Measurements from ENCODE around the gene PBX1.

PBX1 gene

DNA sequence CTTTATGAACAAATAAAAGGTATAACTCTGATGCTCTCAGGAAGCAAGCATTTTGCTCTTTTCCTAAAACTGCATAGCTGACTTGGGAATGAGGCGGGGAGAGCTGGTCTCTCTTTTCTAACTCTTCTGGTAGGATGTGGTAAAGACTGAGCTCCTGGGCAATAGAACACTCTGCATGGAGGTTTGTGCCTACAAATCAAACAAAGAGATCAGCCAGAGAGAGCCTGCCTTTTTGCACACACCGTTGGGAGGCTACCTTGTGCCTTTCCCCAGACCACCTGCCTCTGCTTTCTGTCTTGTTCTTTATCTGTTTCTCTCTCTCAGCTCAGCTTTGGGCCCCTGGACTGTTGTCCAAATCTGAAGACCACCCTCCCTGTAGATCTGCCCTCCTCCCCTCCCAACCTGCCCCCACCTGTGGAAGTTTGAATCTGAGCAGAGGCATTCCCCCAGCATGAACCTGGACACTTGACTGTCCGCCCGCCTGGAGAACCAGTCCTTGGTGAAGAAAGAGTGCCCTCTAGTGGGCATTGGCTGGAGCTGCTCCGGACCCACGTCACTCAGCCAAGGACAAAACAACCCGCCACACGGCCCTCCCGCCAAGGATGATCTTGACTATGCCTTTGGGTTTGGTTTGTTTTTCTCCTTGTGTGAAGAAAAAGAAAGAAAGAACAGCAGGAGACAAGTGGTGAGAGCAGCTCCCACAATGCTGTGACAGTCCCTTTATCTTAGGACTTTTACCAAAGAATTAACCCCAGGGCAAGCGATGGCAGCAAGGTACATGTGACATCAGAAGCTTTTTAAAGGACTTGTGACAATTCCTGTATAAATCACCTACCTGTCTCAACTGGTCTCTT lies 228.2 kb downstream of the PBX1 start:
- peak overlapping the region; percentile 32; the same call in 1 of the 2 replicates for H3K27ac ChIP-seq
- TF ChIP-seq, protein P1, sequence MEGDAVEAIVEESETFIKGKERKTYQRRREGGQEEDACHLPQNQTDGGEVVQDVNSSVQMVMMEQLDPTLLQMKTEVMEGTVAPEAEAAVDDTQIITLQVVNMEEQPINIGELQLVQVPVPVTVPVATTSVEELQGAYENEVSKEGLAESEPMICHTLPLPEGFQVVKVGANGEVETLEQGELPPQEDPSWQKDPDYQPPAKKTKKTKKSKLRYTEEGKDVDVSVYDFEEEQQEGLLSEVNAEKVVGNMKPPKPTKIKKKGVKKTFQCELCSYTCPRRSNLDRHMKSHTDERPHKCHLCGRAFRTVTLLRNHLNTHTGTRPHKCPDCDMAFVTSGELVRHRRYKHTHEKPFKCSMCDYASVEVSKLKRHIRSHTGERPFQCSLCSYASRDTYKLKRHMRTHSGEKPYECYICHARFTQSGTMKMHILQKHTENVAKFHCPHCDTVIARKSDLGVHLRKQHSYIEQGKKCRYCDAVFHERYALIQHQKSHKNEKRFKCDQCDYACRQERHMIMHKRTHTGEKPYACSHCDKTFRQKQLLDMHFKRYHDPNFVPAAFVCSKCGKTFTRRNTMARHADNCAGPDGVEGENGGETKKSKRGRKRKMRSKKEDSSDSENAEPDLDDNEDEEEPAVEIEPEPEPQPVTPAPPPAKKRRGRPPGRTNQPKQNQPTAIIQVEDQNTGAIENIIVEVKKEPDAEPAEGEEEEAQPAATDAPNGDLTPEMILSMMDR (conservative IDR thresholded peaks at IDR 0.05): peak; percentile 91

DNA sequence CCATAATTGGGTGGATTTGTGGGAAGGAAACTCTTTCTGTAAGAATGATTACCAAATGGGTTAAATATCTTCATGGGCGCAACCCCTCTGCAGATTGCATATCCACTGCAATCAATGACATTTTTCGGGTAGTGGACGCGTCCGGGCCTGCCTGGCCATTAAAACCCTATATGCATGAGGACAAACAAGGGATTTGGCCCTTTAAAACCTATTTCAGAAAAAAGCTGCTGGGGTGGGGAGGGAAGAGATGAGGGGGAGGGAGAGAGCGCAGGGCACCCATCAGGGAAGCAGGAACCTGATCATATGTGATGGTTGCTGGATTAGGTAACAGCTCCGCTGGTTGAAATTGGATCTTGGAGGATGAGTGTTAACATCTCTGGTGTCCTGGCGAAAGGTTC lies 228.8 kb downstream of the PBX1 start:
- TF ChIP-seq, protein P1 (conservative IDR thresholded peaks at IDR 0.05): no peak
- peak overlapping the region; percentile 32; the same call in 1 of the 2 replicates for H3K27ac ChIP-seq

DNA sequence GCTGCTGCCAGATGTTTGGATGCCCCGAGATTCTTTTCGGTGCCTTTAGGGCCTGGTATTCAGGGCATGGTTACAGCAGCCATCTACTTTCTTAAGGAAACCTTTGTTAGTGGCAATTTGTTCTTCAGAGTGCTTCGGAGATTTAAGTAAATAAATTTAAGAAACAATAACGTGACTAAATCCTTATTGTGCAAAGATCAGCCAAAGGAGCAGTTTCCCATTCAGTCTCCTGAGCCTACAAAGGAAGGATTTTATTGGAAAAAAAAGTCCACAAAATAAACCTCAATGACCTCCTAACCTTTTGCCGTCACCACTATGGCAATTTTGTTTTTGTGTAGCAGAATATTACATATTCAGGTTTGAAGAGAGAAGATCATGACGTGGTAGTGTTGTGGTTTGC lies 231.1 kb downstream of the PBX1 start:
- TF ChIP-seq, protein P1 (conservative IDR thresholded peaks at IDR 0.05): no peak

DNA sequence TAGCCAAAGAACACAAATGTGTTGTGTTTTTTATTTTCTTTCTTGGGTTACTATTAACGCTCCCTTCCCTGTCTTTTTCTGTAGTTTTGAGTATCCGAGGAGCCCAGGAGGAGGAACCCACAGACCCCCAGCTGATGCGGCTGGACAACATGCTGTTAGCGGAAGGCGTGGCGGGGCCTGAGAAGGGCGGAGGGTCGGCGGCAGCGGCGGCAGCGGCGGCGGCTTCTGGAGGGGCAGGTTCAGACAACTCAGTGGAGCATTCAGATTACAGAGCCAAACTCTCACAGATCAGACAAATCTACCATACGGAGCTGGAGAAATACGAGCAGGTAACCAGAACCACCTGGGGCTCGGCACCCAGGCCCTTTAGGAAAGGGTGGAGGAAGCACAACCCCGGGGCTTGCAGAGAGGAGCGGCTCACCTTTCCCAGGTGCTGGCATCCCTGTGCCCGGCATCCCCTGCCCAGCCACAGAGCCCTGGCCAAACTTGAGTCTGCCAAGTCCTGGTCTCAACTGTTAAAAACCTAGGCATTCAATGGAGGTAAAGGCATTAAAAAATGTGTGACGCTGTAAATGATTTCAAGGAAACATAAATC lies 233.5 kb downstream of the PBX1 start:
- TF ChIP-seq, protein P1 (conservative IDR thresholded peaks at IDR 0.05): no peak
- no peak overlapping the region for H3K27ac ChIP-seq

More for the DNA sequence above, 231.1 kb downstream of the PBX1 start:
- H3K27ac ChIP-seq: no peak overlapping the region

DNA sequence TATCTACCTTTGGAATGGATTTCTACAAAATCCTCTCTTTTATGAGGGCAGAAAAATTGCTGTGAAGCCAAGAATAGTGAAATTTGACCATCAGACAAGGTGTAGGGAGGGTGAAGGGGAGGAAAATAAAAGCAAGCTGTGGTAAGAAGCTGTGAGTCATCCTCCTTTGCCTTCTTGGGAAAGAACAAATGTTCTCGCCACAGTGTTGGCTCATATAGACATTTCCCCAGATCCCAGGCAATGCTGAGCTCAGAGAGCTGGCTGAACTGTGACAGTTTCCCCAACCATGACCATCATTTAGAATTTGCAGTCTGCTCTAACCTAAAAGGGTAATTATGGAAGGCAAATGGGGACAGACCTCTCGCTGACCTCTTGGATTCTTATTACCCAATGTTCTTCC lies 235.4 kb downstream of the PBX1 start:
- TF ChIP-seq, protein P1 (conservative IDR thresholded peaks at IDR 0.05): no peak
- no peak overlapping the region for H3K27ac ChIP-seq

DNA sequence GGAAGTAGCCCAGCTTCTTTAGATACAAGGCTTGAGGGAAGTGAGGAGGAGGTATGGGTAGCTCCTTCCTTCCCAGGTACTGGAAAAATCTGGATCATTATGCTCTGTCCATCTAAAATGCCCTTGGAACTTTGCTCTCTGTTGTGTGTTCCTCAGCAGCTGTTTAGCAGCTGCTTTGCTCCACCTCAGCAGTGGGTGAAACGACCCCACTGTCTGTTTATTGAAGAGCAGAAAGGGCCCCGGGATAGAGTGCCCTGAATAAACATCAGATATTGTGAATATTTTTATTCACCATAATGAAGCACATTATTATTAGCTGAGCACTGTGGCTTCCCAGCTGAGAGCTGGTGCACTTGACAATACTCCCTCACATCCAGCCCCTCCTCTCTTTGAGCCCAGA lies 237.9 kb downstream of the PBX1 start:
- TF ChIP-seq, protein P1 (conservative IDR thresholded peaks at IDR 0.05): no peak
- no peak overlapping the region for H3K27ac ChIP-seq

DNA sequence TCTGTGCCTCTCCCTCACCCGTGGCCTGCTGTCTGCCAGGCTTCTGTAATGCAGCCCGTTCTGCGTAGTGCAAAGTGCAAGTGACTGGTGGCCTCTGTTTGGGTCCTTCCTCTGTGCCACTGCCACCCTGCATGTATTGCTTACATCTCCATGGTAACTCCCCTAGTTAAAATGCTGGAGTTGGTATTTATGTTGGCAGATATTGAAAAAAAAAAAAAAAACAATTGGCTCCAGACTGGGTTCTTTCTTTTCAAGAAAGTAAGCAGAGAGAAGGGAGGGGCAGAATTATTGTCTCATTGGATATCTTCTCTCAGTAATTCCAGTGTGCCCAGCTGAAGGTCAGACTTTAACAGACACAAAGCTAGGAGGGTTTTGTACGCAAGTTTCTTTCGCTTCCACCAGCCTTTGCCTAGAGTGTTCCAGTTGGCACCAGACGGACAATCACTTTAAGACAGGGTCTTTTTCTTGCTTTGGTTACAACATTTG lies 242.3 kb downstream of the PBX1 start:
- no peak overlapping the region for H3K27ac ChIP-seq
- TF ChIP-seq, protein P1 (conservative IDR thresholded peaks at IDR 0.05): no peak

All from VCaP (cell line).